ENCODE data around the gene PRLR.
"Not testable (repeated sequence)": the region's sequence is repeated elsewhere in the genome, so short reads cannot be mapped to it uniquely, and the experiment has no call there.

PRLR gene

DNA sequence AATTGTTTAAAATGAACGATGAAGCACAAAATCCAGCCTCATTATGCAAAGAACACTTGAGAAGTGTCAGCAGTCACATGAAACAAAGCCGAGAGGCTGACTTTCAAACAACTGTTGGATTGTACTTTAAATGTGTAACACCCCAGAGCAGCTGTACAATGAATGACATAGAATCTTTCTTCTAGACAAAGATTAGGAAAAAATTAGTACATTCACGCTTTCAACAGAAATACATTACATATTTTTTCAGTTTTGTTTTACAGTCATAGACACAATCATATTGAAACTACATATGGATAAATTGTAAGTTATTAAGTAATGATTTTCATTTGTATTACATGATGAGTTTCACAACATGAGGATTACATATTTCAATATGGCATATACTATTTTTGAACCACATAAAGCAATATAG, 171.9 kb downstream of the PRLR start:
- Mint-ChIP-seq H3K9me3 (no peaks in the 10 kb centered on the region), H3K4me3 (no peak overlapping the region), H3K36me3 (ENCODE audit: low read depth) (no peaks in the 10 kb centered on the region), H3K27ac (no peak overlapping the region), H3K4me1 (ENCODE audit: low read depth) (no peaks in the 10 kb centered on the region), H3K27me3 (ENCODE audit: low read depth) (peaks cover 12% of the 10 kb centered on the region)

DNA sequence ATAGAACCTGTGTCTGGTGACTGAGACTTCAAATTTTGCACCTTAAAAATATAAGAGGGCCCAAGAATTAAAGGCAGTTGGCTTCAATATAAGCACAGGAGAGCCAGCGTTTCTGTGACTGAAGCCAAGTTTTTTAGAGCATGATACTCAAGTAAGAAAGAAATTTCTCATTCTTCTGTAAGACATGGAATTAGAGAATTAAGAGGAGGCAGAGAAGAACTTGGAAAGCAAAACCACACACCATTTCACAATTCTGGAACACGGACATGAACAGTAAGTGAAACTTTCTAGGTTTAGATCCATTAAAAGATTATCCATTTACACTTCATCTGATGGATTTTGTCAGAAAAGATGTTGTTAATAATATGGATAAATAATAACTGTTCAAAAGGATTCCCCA, 173.6 kb downstream of the PRLR start:
- H3K4me1 Mint-ChIP-seq (ENCODE audit: low read depth), result no peaks in the 10 kb centered on the region
- peaks cover 12% of the 10 kb centered on the region for H3K27me3 Mint-ChIP-seq (ENCODE audit: low read depth)
- no peak overlapping the region for H3K27ac Mint-ChIP-seq
- no peaks in the 10 kb centered on the region for H3K9me3 Mint-ChIP-seq
- no peaks in the 10 kb centered on the region for H3K36me3 Mint-ChIP-seq (ENCODE audit: low read depth)
- H3K4me3 Mint-ChIP-seq, result no peak overlapping the region

DNA sequence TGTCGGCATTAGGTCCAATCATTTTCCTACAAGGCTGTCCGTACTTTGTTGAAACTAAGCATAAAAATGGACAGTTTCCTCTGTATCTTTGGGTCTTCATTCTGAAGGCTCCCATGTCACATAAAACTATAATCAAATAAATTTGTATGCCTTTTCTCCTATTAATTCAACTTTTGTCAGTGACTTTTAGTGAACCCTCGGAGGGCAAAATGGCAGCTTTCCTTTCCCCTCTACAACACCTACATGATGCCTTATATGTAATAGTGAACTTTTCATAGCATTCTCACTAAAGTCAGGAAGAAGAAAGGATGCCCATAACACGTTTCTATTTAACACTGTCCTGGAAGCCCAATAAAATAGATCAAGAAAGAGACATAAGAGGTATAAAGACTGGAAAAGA, 177.4 kb downstream of the PRLR start:
- no peak overlapping the region for H3K27ac Mint-ChIP-seq
- peaks cover 9% of the 10 kb centered on the region for H3K27me3 Mint-ChIP-seq (ENCODE audit: low read depth)
- no peaks in the 10 kb centered on the region for H3K9me3 Mint-ChIP-seq
- no peaks in the 10 kb centered on the region for H3K4me1 Mint-ChIP-seq (ENCODE audit: low read depth)
- H3K4me3 Mint-ChIP-seq, result no peak overlapping the region
- no peaks in the 10 kb centered on the region for H3K36me3 Mint-ChIP-seq (ENCODE audit: low read depth)

DNA sequence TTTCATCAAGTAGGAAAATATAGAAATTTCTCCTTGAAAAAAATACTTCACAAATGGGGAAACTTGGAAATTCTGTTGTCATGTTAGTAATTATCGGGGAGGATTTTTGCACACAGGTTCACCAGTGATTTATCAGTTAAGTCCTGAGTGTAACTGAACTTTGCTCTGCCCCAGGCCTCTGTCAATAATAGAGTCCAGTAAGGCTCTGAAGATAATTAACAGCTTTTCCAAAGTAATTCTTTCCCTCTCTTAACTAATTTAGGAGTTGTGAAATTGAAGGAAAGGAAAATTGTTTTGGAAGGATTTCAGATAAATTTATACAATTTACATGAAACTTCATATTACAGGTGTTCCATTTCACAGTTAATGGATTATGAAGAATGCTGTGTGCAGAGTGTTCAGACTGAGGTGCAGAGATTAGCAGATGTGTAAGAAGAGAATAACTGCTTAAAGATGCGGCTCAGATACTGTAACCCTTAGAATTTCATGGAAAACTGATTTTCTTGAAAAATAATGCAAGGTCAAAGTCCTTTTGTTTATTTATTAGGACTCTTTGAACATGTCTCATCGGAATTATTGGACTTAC, 179.7 kb downstream of the PRLR start:
- Mint-ChIP-seq H3K27me3 (ENCODE audit: low read depth) (peaks cover 8% of the 10 kb centered on the region), H3K36me3 (ENCODE audit: low read depth) (no peaks in the 10 kb centered on the region), H3K9me3 (no peaks in the 10 kb centered on the region), H3K4me3 (no peak overlapping the region), H3K4me1 (ENCODE audit: low read depth) (no peaks in the 10 kb centered on the region), H3K27ac (no peak overlapping the region)

DNA sequence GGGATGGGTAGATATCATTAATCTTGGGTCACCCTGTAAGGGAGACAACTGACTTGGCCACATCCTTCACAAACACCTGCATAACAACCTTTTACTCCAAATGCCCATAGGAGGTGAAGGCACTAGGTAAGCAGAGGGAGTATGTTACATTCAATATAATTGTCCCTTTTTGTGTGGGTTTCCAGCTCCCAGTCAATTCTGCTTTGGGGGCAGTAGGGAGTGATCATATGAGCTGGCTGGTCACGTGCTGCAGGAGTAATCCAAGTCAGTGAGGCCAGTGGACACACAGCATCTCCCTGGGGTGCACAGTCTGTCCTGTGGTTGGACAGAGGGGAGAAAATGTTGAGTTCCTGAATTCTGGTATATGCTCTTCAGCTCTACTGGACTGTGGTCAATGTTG, 181.4 kb downstream of the PRLR start:
- Mint-ChIP-seq H3K4me1 (ENCODE audit: low read depth) (no peaks in the 10 kb centered on the region), H3K36me3 (ENCODE audit: low read depth) (no peaks in the 10 kb centered on the region), H3K27me3 (ENCODE audit: low read depth) (peaks cover 4% of the 10 kb centered on the region), H3K9me3 (no peaks in the 10 kb centered on the region), H3K27ac (no peak overlapping the region), H3K4me3 (no peak overlapping the region)

DNA sequence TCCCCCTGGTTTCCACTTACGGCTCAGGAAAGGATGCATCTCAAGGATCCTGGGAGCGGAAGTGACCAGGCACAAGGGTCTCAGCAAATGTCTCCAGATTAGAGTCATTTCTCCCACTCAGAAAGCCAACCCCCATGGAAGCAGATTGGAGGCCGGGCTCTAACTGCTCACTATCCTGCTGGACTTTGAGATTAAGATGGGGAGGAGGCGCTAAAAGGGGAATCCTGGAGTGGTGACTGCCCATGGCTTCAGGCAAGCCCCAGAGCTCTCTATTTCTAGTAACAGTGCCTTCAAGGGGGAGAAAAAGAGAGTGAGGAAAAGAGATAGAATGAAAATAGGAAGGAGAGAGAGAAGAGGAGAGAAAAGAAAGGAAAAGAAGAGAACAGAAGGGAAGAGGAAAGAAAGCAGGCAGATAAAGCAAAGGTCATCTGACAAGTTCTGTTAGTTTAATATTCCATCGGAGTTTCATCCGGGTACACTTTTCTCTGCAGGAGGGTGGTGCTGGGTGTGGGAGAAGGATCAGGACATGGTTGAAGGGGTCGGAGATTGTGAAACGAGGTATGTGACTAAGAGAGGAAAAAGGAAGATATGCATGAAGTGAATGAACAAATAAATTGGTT, 182.4 kb downstream of the PRLR start, which contains the start of gene AGXT2:
Gene AGXT2, minus strand, starts transcription at position 165 of the 620 bp plus-strand sequence. Its CDS starts 57 bp downstream, at position 108.
- Mint-ChIP-seq H3K9me3 (no peaks in the 10 kb centered on the region), H3K4me3 (no peak within 1 kb of the TSS), H3K27me3 (ENCODE audit: low read depth) (peaks cover 4% of the 10 kb centered on the region), H3K4me1 (ENCODE audit: low read depth) (no peaks in the 10 kb centered on the region), H3K27ac (no peak within 1 kb of the TSS), H3K36me3 (ENCODE audit: low read depth) (no peaks in the 10 kb centered on the region)

DNA sequence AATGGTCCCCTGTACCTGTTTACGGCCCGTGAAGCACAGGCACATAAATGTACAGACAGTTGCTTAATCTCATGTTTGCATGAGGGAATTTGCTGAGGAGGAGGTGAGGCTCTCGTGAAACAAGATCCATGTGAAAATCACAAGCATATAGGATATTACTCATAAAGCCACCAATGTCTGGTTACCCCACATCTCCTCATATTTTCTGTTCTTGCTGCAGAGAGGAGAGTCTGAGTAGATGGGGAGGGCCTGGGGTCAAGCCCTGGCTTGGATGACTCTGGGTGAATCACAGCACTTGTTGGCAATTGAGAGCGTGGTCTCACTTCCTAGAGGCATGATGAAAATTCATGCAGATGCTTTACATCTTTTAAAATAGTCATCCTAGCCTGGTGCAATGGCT, 183.5 kb downstream of the PRLR start:
- H3K4me3 Mint-ChIP-seq, result no peak overlapping the region
- H3K27ac Mint-ChIP-seq, result no peak overlapping the region
- no peaks in the 10 kb centered on the region for H3K36me3 Mint-ChIP-seq (ENCODE audit: low read depth)
- H3K4me1 Mint-ChIP-seq (ENCODE audit: low read depth), result no peaks in the 10 kb centered on the region
- H3K27me3 Mint-ChIP-seq (ENCODE audit: low read depth), result peaks cover 8% of the 10 kb centered on the region
- H3K9me3 Mint-ChIP-seq, result no peaks in the 10 kb centered on the region

DNA sequence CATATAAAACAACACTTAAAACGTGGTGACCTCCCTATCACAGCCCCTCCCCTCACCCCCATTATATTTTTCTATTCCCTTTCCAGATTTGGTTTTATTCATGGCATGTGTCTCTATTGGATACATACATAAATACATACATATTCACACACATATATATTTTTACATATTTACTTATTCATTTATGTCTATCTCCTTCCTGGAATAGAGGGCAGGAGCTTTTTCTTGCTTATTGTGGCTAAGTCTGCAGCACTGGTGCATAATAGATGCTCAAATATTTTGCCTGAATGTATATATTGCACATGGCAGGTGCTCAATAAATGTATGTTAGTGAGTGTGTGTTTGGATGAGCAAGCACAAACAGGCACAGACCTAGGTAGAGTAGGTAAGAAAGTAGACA, 185.0 kb downstream of the PRLR start:
- Mint-ChIP-seq H3K27ac (no peak overlapping the region), H3K4me1 (ENCODE audit: low read depth) (no peaks in the 10 kb centered on the region), H3K36me3 (ENCODE audit: low read depth) (no peaks in the 10 kb centered on the region), H3K4me3 (no peak overlapping the region), H3K9me3 (no peaks in the 10 kb centered on the region), H3K27me3 (ENCODE audit: low read depth) (peaks cover 8% of the 10 kb centered on the region)

DNA sequence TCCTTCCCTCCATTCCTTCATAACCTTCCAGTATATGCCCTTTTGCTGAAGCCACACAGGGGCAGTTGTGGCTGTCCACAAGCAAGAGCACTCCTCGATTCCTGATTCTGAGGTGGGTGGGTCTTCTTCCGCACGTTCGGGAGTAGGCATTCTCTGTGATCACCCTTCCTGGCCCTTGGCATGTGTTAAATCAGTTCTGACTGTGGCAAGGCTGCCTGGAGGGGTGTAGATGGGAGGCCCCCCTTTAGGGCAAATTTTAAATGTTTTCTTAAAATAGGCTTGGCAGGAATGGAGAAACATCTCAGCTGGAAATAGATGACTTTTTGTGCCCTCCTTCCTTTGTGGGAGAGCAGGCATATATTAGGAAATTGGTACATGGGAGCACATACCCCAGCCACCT, 185.6 kb downstream of the PRLR start:
- H3K27ac Mint-ChIP-seq, result no peak overlapping the region
- no peaks in the 10 kb centered on the region for H3K9me3 Mint-ChIP-seq
- H3K4me1 Mint-ChIP-seq (ENCODE audit: low read depth), result no peaks in the 10 kb centered on the region
- peaks cover 8% of the 10 kb centered on the region for H3K27me3 Mint-ChIP-seq (ENCODE audit: low read depth)
- no peak overlapping the region for H3K4me3 Mint-ChIP-seq
- no peaks in the 10 kb centered on the region for H3K36me3 Mint-ChIP-seq (ENCODE audit: low read depth)

DNA sequence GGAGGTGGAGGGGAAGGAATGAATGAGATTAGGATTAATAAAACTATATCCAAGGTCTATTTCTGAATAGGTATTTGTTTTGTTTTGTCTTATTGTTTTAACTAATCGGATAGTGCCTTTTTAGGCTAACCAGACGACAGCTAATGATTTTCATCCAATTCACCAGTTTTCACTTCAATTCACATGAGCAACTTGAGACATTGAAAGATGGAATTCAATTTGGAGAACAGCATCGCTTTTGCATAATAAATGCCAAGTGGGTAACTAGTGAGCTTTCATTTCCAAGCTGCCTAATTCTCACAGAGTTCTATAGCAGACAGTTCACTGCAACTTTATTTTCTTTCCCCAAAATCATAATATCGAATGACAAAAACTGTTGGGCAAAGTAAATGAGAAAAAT, 187.5 kb downstream of the PRLR start:
- peaks cover 11% of the 10 kb centered on the region for H3K27me3 Mint-ChIP-seq (ENCODE audit: low read depth)
- no peak overlapping the region for H3K27ac Mint-ChIP-seq
- H3K9me3 Mint-ChIP-seq, result no peaks in the 10 kb centered on the region
- H3K36me3 Mint-ChIP-seq (ENCODE audit: low read depth), result no peaks in the 10 kb centered on the region
- H3K4me3 Mint-ChIP-seq, result no peak overlapping the region
- no peaks in the 10 kb centered on the region for H3K4me1 Mint-ChIP-seq (ENCODE audit: low read depth)

DNA sequence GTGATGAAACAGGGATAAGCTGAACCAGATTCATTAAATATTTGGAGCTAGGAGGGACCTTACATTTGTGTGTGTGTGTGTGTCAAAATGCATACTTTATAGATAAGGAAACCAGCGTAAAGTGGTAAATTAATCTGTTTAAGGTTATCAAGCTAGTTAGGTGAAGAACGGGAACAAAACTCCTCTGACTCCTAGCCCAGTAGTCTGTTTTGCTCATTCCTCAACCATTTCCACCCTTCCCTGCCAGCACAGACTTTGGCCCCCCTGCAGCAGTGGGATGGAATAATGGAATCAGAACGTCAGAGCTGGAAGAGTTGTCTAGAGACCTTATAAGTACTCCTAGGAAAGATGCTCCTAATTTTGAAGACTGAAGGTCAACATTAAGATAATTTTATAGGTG, 189.0 kb downstream of the PRLR start:
- H3K4me1 Mint-ChIP-seq (ENCODE audit: low read depth), result no peaks in the 10 kb centered on the region
- no peaks in the 10 kb centered on the region for H3K9me3 Mint-ChIP-seq
- H3K27me3 Mint-ChIP-seq (ENCODE audit: low read depth), result peaks cover 15% of the 10 kb centered on the region
- H3K27ac Mint-ChIP-seq, result no peak overlapping the region
- H3K36me3 Mint-ChIP-seq (ENCODE audit: low read depth), result no peaks in the 10 kb centered on the region
- H3K4me3 Mint-ChIP-seq, result no peak overlapping the region

DNA sequence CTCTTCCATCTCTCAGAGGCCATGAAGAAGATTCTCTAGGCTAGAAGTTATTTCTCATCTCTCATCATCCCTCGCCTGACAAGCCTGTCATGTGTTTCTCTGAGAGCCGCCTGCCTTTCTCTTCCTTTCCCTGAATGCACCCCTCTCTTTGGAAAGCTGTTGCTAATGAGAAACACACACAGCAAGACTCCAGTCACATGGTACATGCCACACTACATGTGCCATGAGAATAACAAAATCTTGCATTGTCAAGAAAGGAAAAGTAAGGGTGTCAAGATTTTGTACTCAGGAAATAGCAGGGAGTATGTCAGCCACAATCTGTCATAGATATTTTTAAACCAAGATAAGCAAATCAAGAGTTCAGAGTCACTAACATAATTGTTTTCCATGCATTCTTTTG, 191.4 kb downstream of the PRLR start:
- H3K27me3 Mint-ChIP-seq (ENCODE audit: low read depth), result peaks cover 18% of the 10 kb centered on the region
- H3K4me1 Mint-ChIP-seq (ENCODE audit: low read depth), result no peaks in the 10 kb centered on the region

DNA sequence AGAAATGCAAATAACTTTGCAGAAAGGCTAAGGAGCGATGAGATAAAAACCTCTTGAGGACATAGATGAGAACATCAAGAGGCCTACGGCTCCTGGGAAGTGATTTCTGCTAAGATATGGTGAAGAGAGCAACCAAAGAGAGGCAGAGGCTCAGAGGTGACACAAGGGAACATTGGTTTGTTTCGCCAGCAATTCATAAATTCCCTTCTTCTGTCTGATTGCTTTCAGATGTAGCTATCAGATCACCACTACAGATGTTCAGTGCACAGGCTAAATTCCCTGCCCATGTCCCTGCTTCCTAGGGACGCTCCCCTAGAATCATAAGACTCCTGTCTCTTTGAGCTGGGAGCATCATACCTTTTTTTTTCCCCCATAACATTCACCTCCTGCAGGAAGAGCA, 193.8 kb downstream of the PRLR start:
- Mint-ChIP-seq H3K27me3 (ENCODE audit: low read depth) (peaks cover 22% of the 10 kb centered on the region), H3K9me3 (no peaks in the 10 kb centered on the region), H3K27ac (no peak overlapping the region), H3K36me3 (ENCODE audit: low read depth) (no peaks in the 10 kb centered on the region), H3K4me3 (no peak overlapping the region), H3K4me1 (ENCODE audit: low read depth) (no peaks in the 10 kb centered on the region)

More for the DNA sequence above, 191.4 kb downstream of the PRLR start:
- H3K9me3 Mint-ChIP-seq, result no peaks in the 10 kb centered on the region
- H3K4me3 Mint-ChIP-seq, result no peak overlapping the region
- H3K36me3 Mint-ChIP-seq (ENCODE audit: low read depth), result no peaks in the 10 kb centered on the region
- H3K27ac Mint-ChIP-seq, result no peak overlapping the region

DNA sequence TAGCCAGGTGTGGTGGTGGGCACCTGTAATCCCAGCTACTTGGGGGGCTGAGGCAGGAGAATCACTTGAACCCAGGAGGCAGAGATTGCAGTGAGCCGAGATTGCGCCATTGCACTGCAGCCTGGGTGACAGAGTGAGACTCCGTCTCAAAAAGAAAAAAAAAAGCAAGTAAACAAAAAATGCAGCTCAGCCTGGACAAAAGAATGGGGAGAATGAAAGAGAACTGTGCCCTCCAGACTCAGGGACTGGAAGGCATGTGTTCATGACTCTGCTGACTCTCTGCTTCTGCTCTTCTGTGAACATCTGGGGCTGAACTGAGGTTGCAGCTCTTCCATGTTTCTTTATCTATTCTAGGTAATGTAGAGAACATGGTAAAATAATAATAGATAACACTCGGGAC, 194.4 kb downstream of the PRLR start:
- H3K27ac Mint-ChIP-seq; H3K4me1 Mint-ChIP-seq (ENCODE audit: low read depth); H3K9me3 Mint-ChIP-seq; H3K4me3 Mint-ChIP-seq; H3K36me3 Mint-ChIP-seq (ENCODE audit: low read depth): not testable (repeated sequence)
- peaks cover 23% of the 10 kb centered on the region for H3K27me3 Mint-ChIP-seq (ENCODE audit: low read depth)

DNA sequence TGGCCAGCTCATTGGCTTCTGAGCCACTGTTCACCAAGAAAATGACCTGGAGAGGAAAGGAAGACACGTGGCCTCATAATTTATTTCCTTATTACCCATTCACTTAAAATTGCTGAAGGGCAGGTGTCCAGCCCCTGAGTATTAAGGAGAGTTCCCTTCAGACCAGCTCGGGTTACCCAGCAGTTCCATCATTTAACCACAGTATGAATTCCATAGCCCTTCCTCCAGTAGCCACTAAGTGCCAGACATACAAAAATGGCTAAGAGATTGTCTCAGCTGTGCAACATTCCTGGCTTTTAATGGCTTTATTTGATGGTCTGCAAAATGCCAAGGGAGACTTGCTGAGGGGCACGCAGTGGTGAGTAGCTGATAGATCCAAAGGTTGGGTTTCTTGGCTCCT, 195.0 kb downstream of the PRLR start:
- Mint-ChIP-seq H3K27me3 (ENCODE audit: low read depth) (peaks cover 23% of the 10 kb centered on the region), H3K9me3 (no peaks in the 10 kb centered on the region), H3K4me1 (ENCODE audit: low read depth) (no peaks in the 10 kb centered on the region), H3K27ac (no peak overlapping the region), H3K4me3 (no peak overlapping the region), H3K36me3 (ENCODE audit: low read depth) (no peaks in the 10 kb centered on the region)

DNA sequence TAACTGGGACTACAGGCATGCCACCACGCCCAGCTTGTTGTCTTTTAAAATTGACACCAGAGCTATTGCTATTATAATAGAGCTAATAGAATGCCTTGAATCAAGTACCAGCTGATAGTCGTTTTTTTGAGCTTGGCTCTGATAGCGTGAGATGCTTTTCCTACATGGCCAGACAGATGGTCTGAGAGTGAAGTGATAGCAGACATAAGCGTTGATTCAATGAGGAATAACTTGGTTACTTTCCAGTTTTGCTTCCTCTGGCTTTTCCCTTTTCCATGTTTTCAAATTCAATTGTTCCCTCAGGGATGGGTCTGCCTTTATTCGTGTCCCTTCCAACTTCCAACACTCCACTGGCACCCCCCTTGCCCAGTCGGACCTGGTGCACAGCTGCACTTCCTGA, 197.9 kb downstream of the PRLR start:
- H3K27ac Mint-ChIP-seq, result no peak overlapping the region
- no peaks in the 10 kb centered on the region for H3K36me3 Mint-ChIP-seq (ENCODE audit: low read depth)
- H3K9me3 Mint-ChIP-seq, result no peaks in the 10 kb centered on the region
- no peaks in the 10 kb centered on the region for H3K4me1 Mint-ChIP-seq (ENCODE audit: low read depth)
- peaks cover 16% of the 10 kb centered on the region for H3K27me3 Mint-ChIP-seq (ENCODE audit: low read depth)
- H3K4me3 Mint-ChIP-seq, result no peak overlapping the region
